BE2C (cell line): ENCODE results near the gene UCK1.

Source experiments
- DNase-seq: peaks from one replicate; pipeline ENCODE4 v3.0.0-alpha.2; 2020
- H3K27me3 ChIP-seq: fragments of 250-450 bp; sonication (Bioruptor Pico); 2 replicates; pipeline ENCODE4 v1.5.1; 2020; ENCODE audit warnings: mild to moderate bottlenecking
- H3K36me3 ChIP-seq: fragments of 250-450 bp; sonication (Bioruptor Pico); 2 replicates; pipeline ENCODE4 v1.5.1; 2020; ENCODE audit warnings: mild to moderate bottlenecking
- H3K4me1 ChIP-seq: fragments of 250-450 bp; sonication (Bioruptor Pico); 2 replicates; pipeline ENCODE4 v1.5.1; 2020
- H3K4me3 ChIP-seq: 2 replicates; pipeline ENCODE4 v1.5.1; 2011; ENCODE audit warnings: low read depth, low read length
- H3K9me3 ChIP-seq: fragments of 250-450 bp; sonication (Bioruptor Pico); 2 replicates; pipeline ENCODE4 v1.5.1; 2020
- CTCF ChIP-seq: IDR thresholded peaks from 2 replicates; pipeline ENCODE4 v1.5.1; 2012; ENCODE audit warnings: mild to moderate bottlenecking, low read depth, low read length

Gene UCK1

GRCh38 chr9:131487621-131488031 is 43.4 kb downstream of the UCK1 start:
- TF ChIP-seq CTCF, result no peak
- Histone ChIP-seq H3K9me3 (no peaks in the 10 kb centered on the region), H3K27me3 (no peaks in the 10 kb centered on the region), H3K4me3 (no peak overlapping the region), H3K36me3 (peaks cover 100% of the 10 kb centered on the region), H3K4me1 (no peaks in the 10 kb centered on the region)
- no peak for DNase-seq

- no peak for TF ChIP-seq CTCF
- Histone ChIP-seq H3K9me3 (no peaks in the 10 kb centered on the region), H3K4me1 (no peaks in the 10 kb centered on the region), H3K4me3 (no peak overlapping the region), H3K36me3 (peaks cover 100% of the 10 kb centered on the region), H3K27me3 (no peaks in the 10 kb centered on the region)
- DNase-seq, result no peak
These were observed 44.1 kb downstream of the UCK1 start for GRCh38 chr9:131487001-131487400.

- no peaks in the 10 kb centered on the region for H3K27me3 ChIP-seq
- no peak overlapping the region for H3K4me3 ChIP-seq
- no peaks in the 10 kb centered on the region for H3K9me3 ChIP-seq
- no peaks in the 10 kb centered on the region for H3K4me1 ChIP-seq
- no peak for TF ChIP-seq CTCF
- peaks cover 97% of the 10 kb centered on the region for H3K36me3 ChIP-seq
- DNase-seq, result no peak
These were observed 45.2 kb downstream of the UCK1 start for GRCh38 chr9:131485728-131486422.

- H3K4me1 ChIP-seq, result no peaks in the 10 kb centered on the region
- no peaks in the 10 kb centered on the region for H3K9me3 ChIP-seq
- no peak for TF ChIP-seq CTCF
- peaks cover 97% of the 10 kb centered on the region for H3K36me3 ChIP-seq
- no peak overlapping the region for H3K4me3 ChIP-seq
- no peak for DNase-seq
- no peaks in the 10 kb centered on the region for H3K27me3 ChIP-seq
These were observed 45.9 kb downstream of the UCK1 start for GRCh38 chr9:131485206-131485605.

- H3K27me3 ChIP-seq, result no peaks in the 10 kb centered on the region
- no peak overlapping the region for H3K4me3 ChIP-seq
- TF ChIP-seq CTCF, result no peak
- no peaks in the 10 kb centered on the region for H3K4me1 ChIP-seq
- no peak for DNase-seq
- peaks cover 97% of the 10 kb centered on the region for H3K36me3 ChIP-seq
- H3K9me3 ChIP-seq, result no peaks in the 10 kb centered on the region
These were observed 46.4 kb downstream of the UCK1 start for GRCh38 chr9:131484560-131485185.

GRCh38 chr9:131484051-131484445 is 47.0 kb downstream of the UCK1 start:
- no peak for TF ChIP-seq CTCF
- Histone ChIP-seq H3K27me3 (no peaks in the 10 kb centered on the region), H3K4me1 (no peaks in the 10 kb centered on the region), H3K9me3 (no peaks in the 10 kb centered on the region), H3K36me3 (peaks cover 97% of the 10 kb centered on the region), H3K4me3 (no peak overlapping the region)
- no peak for DNase-seq
